GM21526 (cell line): Measurements from ENCODE around the gene RASAL2.
"Not testable (repeated sequence)": the region's sequence is repeated elsewhere in the genome, so short reads cannot be mapped to it uniquely, and the experiment has no call there.

ENCODE experiments used
- ATAC-seq: cut with Tn5 transposase; IDR thresholded peaks from one replicate; pipeline ENCODE4 v1.9.1; 2021; ENCODE audit warnings: moderate library complexity; ENCODE audit not compliant: unreplicated experiment, low FRiP score

RASAL2 gene

GRCh38 chr1:178368208-178368607 lies 274.3 kb downstream of the RASAL2 start:
- no peak for ATAC-seq

DNA sequence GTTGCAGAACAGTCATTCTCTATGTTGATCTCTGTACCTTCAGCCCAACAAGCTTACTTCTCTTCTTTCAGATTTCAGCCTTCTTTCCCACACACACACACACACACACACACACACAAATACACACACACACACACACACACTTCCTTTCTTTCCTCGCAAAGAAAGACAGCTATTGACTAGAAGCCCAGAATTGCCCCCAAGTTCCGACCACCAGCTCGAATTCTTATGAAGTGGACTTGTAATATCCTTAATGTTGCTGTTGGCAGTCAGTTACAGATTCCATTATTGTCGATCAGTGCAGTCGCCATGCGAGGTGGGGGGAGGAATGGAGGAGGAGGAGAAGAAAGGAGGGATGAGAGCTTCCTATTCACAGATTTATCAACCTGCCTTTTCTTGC lies 277.3 kb downstream of the RASAL2 start:
- ATAC-seq = no peak

DNA sequence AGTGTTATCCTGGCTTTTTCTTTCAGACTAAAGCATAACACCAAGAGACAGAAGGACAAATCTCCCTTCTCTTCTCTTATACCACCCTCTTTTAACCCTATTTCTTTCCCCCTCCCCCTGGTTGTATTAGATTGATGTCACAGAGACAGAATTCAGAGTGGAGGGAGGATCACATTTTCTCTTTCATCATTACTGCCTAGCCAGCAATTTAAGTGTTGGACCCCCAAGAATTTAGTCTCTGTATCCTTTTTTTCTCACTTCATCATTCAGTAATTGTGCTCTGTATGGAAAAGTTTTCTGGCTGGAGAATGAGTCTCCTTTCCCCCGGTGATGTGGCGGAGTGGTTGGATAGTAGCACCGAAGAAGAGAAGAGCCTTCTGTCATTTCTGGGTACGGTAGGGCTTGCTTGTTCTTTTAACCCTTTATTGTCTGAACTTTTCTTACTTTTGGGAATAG lies 278.1 kb downstream of the RASAL2 start:
- ATAC-seq = no peak

GRCh38 chr1:178374016-178374415 lies 280.1 kb downstream of the RASAL2 start:
- no peak for ATAC-seq

GRCh38 chr1:178376008-178376407 lies 282.1 kb downstream of the RASAL2 start:
- ATAC-seq = no peak

DNA sequence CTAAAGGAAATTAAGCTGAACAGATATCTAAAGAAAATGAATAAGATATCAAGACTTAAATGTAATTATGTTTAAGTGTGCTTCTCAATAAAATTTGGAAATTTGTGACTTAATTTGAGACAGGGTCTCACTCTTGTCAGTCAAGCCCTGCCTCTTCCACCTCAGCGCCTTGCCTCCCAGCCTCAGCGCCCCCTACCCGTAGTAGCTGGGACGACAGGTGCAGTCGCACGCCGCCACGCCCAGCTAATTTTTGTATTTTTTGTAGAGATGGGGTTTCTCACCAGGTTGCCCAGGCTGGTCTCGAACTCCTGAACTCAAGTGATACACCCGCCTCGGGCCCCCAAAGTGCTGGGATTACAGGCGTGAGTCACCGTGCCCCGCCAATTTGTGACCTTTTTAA lies 285.9 kb downstream of the RASAL2 start:
- ATAC-seq = no peak

DNA sequence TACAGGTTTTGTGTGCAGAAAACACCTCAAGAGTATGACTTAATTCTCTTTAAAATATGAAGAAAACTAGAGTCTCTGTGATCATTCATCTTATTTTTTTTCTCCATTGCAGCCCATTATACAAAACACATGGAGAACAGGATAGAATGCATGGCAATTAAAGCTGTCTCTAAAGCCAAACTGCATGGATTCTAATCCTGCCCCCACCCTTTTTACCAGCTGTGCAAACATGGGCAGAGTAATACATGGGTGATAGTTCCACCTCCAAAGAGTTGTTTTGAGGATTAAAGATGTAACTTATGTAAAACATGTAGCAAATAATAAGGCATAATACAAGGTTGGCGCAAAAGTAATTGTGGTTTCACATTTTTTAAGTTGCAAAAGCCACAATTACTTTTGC lies 288.5 kb downstream of the RASAL2 start:
- ATAC-seq = no peak

DNA sequence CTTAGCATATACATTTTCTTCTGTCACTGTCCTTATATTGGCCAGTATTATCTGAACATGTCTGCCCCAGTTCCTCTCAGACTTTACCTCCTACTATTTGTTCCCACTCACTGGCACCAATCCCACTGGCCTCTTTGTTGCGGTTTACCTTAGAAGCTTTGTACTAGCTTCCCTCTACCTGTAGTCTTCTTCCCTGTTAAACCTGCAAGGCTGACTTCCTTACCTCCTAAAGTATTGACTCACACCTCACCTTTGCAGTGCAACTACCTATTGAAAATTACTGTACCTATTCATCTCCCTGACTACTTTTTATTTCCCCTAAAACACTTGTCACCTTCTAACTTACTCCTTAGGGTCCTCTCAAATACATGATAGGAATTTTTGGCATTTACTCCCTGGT lies 291.8 kb downstream of the RASAL2 start:
- ATAC-seq = no peak

- ATAC-seq = no peak
These were observed 294.7 kb downstream of the RASAL2 start for GRCh38 chr1:178388418-178389145.

DNA sequence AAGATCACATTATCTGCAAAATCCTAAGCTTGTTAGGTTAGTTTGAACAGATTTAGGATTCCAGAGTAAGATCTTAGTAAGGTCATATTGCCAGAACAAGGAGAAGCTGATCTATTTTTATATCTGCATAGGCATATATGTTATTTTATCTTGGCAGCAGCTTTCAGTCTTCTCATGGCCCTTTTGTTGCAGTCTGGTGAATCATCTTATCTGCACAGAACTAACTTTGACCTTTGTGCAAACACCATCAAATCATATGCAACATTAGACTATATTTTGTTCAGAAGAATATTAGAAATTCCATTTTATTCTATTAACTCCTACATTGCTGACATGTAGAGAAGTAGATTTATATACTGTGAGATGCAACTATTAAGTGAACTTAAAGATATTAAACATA lies 295.5 kb downstream of the RASAL2 start:
- ATAC-seq = no peak

GRCh38 chr1:178390280-178390679 lies 296.4 kb downstream of the RASAL2 start:
- ATAC-seq = not testable (repeated sequence)

GRCh38 chr1:178393370-178393769 lies 299.5 kb downstream of the RASAL2 start:
- ATAC-seq = no peak

DNA sequence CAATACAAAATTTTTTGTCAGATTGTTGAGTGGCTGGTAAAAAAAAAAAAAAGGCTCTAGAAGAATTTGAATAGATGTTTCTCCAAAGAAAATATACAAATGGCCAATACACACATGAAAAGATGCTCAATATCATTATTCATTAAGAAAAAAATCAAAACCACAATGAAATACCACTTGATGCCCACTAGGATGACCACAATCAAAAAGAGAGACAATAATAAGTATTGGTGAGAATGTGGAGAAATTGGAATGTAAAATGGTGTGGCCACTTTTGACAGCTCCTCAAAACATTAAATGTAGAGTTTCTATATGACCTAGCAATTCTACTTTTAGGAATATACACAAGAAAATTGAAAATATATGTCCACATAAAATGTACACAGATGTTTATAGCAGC lies 302.9 kb downstream of the RASAL2 start:
- ATAC-seq = no peak

DNA sequence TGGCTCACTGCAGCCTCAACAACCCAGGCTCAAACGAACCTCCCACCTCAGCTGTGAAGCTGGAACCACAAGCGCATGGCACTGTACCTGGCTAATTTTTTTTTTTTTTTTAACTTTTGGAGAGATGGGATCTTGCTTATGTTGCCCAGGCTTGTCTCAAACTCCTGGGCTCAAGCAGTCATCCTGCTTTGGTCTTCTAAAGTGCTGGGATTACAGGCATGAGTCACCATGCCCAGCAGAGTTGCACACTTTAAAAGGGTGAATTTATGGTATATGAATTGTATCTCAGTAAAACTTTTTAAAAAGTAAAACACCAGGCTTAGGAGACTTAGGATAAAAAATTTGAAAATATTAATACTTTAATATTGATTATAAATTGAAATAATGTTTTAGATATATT lies 303.8 kb downstream of the RASAL2 start:
- ATAC-seq = no peak

GRCh38 chr1:178399177-178399728 lies 305.3 kb downstream of the RASAL2 start:
- no peak for ATAC-seq

- no peak for ATAC-seq
These were observed 311.2 kb downstream of the RASAL2 start for GRCh38 chr1:178405137-178405536.

DNA sequence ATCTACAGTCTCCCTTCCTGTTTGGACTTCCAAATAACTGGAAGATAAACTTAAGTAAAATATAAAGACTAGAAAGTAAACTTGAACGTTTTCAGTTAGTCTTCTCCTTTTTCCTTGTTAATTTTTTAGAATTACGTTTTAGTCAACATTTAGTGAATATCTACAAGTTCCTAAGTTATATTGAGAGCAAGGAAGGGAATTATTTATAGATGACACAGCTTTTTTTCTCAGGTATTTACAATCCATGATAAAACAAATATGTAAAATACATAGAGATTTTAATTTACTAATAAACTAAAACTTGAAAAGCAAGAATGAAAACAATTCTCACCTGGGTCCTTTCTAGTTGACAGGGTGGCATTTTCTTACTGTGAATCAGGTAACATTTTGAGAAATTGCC lies 313.3 kb downstream of the RASAL2 start:
- no peak for ATAC-seq

GRCh38 chr1:178407655-178408054 lies 313.8 kb downstream of the RASAL2 start:
- no peak for ATAC-seq

DNA sequence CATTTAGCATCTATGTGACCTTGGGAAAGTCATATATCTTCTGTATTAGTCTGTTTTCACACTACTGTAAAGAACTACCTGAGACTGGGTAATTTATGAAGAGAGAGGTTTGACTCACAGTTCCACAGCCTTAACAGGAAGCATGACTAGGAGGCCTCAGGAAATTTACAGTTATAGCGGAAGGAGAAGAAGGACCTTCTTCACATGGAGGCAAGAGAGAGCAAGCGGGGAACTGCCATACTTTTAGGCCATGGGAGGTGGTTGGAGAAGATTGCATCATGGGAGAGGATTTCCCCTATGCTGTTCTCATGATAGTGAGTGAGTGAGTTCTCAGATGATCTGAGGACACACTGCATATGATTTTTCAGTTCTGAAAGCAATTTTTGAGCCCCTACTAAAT lies 315.0 kb downstream of the RASAL2 start:
- no peak for ATAC-seq

DNA sequence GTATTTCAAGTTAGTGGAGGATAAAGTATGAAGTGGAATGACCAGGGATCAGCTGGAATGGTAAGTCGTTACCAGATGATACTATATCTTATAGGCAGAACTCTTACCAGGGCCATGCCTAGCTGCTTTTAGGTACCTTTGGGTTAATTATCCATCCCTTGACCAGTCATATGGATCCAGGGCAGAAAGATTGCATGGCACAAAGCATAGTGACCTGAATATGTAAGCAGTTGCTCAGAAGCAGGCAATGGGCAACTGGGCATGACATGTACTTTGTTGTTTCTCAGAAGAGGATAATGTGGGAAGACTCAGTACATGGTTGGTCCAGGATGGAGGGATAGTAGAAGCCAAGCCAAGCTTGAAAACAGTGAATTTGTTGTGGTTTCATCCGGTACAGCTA lies 315.6 kb downstream of the RASAL2 start:
- ATAC-seq = no peak

DNA sequence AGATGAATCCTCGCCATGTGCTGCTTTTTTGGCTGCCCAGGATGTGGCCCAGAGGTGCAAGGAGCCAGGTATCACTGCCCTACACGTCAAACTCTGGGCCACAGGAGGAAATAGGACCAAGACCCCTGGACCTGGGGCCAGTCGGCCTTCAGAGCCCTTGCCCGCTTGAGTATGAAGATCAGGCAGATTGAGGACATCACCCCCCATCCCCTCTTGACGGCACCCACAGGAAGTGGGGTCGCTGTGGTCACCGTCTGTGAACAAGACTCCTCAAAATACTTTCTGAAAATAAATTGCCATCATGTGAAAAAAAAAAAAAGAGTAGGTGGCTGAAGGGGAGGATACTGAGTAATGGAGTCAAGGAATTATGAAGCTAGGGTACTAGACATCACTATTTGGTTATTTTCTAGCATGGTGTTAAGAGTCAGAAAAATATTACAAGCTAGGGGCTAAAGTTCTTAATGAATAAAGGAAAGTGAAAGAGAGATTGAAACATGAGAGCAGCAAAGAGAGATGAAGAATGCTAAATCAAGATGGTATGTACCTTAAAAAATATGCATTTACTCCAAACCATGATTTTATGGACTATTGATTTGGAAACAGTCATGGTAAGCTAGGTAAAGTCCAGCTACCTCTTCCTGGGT lies 318.0 kb downstream of the RASAL2 start:
- peak; percentile 80 for ATAC-seq

- ATAC-seq = peak; percentile 92
These were observed 318.5 kb downstream of the RASAL2 start for GRCh38 chr1:178412400-178412770.
